Activated naive CD8-positive, alpha-beta T cell treated with anti-CD3 and anti-CD28 coated beads, Interleukin-2, amount 10 ng/mL, durations not matched to agents 7 days and 5 days (primary cell): ENCODE measurements around the gene IRF2. TPM values are rescaled to one million over a fixed set of nuclear protein-coding genes. Genes with fewer than 3 reads are reported as not detected.

Source experiments
- ATAC-seq: fragments of 150-1000 bp; cut with Tn5 transposase; one replicate; pipeline ENCODE4 v1.10.0; 2021; ENCODE audit warnings: low read depth, moderate library complexity
- POLR2A ChIA-PET: fragments of 350-600 bp; sonication (Branson Sonifier 250); formaldehyde crosslinking; loops from one replicate; lab custom pipeline; 2021; ENCODE audit warnings: antibody characterized with exemption; lab: Charles Lee
- DNase-seq: peaks from one replicate; pipeline ENCODE4 v3.0.0; 2021
- H3K27ac Mint-ChIP-seq: one replicate; pipeline ENCODE4 v1.8.0; 2022; ENCODE audit warnings: mild to moderate bottlenecking, mixed read lengths
- H3K27me3 Mint-ChIP-seq: one replicate; pipeline ENCODE4 v1.8.0; 2022; ENCODE audit warnings: mild to moderate bottlenecking, moderate library complexity, mixed read lengths
- H3K36me3 Mint-ChIP-seq: one replicate; pipeline ENCODE4 v1.8.0; 2021; ENCODE audit warnings: mild to moderate bottlenecking, mixed read lengths
- H3K4me1 Mint-ChIP-seq: one replicate; pipeline ENCODE4 v1.8.0; 2021; ENCODE audit warnings: mixed read lengths
- H3K4me3 Mint-ChIP-seq: one replicate; pipeline ENCODE4 v1.8.0; 2022; ENCODE audit warnings: mild to moderate bottlenecking, moderate library complexity, mixed read lengths
- H3K9me3 Mint-ChIP-seq: one replicate; pipeline ENCODE4 v1.8.0; 2021; ENCODE audit warnings: mixed read lengths
- total RNA-seq, 2 experiments: library from RNA; stranded (reverse); gene quantifications; one replicate each; pipeline ENCODE4 v1.2.3, GENCODE V29; 2021

The IRF2 gene
- total RNA-seq, 2 experiments from 2014 or later: 72.0 to 73.2 TPM

DNA sequence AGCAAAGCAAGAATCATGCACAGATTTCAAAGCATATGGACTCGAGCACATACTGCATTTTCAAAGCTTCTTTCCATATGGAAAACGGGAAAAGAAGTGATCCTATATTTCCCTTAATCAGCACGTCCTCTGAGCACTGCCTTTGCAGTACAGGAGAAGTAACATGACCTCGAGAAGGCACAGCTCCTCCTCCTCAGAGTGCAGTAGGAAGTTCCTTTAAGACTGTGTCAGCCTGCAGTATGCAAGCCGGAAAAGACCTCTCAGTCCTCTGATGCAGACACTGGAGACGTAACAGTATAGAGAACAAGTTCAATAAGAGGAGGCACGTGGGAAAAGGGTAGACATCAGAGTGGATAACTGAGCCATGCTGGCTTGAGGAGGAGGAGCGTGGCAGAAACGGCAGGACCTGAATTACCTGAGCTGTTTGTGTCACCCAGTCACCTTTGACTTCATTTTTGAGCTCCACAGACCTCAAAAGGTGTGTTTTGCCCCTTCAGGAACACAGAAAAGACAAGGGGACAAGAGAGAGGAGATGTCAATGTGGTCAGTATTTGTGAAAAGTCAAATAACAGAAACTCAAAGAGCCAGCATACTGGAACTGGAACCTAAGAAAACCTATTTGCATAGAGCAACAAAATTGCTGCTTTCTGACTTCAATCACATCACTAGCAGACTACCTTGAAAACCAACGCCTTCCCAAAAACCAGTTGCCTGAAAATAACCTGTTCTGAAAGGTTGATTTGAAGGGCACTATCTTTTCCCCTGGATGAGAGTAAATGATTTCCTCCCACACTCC, 20.8 kb downstream of the IRF2 start:
- Mint-ChIP-seq H3K4me3 (peak overlapping the region; percentile 67), H3K27ac (peak overlapping the region; percentile 87)
- no peak for DNase-seq

DNA sequence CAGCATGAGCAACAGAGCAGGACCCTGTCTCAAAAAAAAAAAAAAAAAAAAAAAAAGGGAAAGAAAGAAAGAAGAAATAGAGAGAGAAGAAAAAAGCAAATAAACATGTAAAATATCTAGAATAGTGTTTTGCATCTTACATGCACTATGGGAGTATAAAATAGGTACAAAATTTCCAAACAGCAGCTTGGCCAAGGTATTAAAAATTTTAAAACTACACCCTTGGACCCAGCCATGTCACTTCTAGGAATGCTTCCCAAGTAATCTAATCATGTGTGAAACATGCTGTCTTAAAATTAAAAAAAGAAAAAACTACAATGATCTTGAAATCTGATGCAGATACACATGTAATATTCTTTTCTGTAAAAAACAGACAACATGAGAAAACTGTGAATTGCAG, 21.6 kb downstream of the IRF2 start:
- POLR2A ChIA-PET: interaction anchor here (0.9 to 2.3 kb wide), 5 partner anchors 12 to 85 kb away, joined by 3 to 12 read pairs (median 4); partner anchors contain the start of gene IRF2
- H3K4me1 Mint-ChIP-seq: peaks cover 59% of the 10 kb centered on the region
- H3K36me3 Mint-ChIP-seq: peaks cover 30% of the 10 kb centered on the region
- peak overlapping the region; percentile 64 for H3K27ac Mint-ChIP-seq
- no peaks in the 10 kb centered on the region for H3K9me3 Mint-ChIP-seq
- H3K27me3 Mint-ChIP-seq: no peaks in the 10 kb centered on the region
- DNase-seq: no peak
- no peak overlapping the region for H3K4me3 Mint-ChIP-seq
- no peak for ATAC-seq

More for the DNA sequence above, 20.8 kb downstream of the IRF2 start:
- H3K36me3 Mint-ChIP-seq: peaks cover 32% of the 10 kb centered on the region
- no peaks in the 10 kb centered on the region for H3K9me3 Mint-ChIP-seq
- POLR2A ChIA-PET: interaction anchor here (0.9 to 2.3 kb wide), 5 partner anchors 11 to 84 kb away, joined by 3 to 12 read pairs (median 4); partner anchors contain the start of gene IRF2
- peaks cover 58% of the 10 kb centered on the region for H3K4me1 Mint-ChIP-seq
- H3K27me3 Mint-ChIP-seq: no peaks in the 10 kb centered on the region
- peak; percentile 97 for ATAC-seq

DNA sequence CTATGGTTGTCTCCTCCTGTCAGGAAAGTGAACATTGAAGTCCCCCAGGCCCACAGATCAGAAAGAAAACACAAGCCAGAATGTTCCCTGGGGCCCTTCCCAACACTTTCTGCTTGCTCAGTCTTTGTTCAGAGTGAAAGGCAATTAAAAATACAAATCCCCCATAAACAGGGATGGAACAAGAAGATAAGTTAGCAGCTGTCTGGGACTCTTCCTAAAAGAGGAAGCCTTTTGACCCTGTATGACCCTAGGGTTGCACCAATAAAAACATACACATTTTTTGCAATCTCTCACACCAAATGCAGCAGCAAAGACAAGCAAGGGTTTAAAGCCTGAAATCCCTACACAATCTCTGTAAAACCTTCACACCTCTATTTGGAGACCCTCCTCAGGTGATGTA, 22.6 kb downstream of the IRF2 start:
- Mint-ChIP-seq H3K36me3 (peaks cover 32% of the 10 kb centered on the region), H3K27me3 (no peaks in the 10 kb centered on the region), H3K4me3 (no peak overlapping the region), H3K27ac (peak overlapping the region; percentile 57), H3K4me1 (peaks cover 62% of the 10 kb centered on the region), H3K9me3 (no peaks in the 10 kb centered on the region)
- POLR2A ChIA-PET: no interaction called here
- DNase-seq (no peak), ATAC-seq (no peak)

DNA sequence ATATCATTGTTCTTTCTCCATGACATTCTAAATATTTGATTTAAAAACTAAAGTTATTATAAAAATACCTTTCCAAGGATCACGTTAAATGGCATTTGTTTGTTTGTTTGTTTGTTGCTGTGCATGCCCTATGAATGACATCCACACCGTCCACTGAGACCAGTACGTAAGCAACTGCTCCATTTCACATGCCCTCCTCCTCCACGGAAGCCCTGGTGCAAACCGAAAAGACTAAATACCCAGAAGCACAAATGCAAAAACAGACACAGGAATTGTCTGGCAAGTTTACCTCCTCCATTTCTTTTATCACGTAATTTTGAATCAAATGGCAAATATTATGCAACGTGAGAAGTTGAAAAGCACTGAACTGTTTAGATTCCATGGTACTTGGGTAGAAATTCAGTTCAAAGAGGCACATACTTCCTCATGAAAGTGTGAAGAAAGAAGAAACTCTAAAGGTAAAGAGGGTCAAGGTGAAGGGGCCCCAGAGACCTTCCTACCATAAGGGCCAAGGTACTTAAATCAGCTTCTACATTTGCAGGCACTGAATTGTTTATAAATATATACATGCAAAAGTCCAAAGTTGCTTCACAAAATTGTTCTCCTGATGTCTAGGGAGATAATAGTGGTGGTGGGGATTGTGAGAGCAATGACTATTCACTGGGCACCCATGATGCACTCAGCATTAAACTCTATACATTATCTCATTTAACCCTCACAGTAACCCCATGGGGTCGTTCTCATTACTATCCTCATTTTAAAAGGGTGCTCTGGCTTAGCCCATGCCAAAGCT, 23.4 kb downstream of the IRF2 start:
- Mint-ChIP-seq H3K36me3 (peaks cover 32% of the 10 kb centered on the region), H3K4me1 (peaks cover 65% of the 10 kb centered on the region), H3K27me3 (no peaks in the 10 kb centered on the region), H3K27ac (no peak overlapping the region), H3K4me3 (no peak overlapping the region), H3K9me3 (no peaks in the 10 kb centered on the region)
- ATAC-seq (no peak), DNase-seq (no peak)
- POLR2A ChIA-PET: no interaction called here

DNA sequence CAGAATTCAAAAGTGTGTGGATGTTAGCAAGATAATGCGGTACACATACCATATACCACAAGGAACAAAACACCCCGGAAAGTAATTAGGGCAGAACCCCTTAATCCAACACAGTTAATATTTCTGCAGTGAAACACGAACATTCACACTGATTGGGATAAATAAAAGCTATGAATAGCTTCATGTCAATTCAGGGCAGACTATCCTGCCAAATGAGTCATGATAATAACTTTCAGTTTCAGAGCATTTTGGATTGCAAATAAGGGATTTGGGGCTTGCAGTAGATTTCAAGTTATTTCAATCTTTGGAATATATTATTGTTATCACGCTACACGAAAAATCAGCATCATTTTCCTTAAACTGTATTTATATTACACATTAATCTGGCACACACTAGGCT, 24.3 kb downstream of the IRF2 start:
- Mint-ChIP-seq H3K27me3 (no peaks in the 10 kb centered on the region), H3K4me1 (peaks cover 67% of the 10 kb centered on the region), H3K9me3 (no peaks in the 10 kb centered on the region), H3K36me3 (peaks cover 27% of the 10 kb centered on the region), H3K27ac (peak overlapping the region; percentile 13), H3K4me3 (peak overlapping the region; percentile 43)
- ATAC-seq (no peak), DNase-seq (no peak)
- POLR2A ChIA-PET: interaction anchor here (3.3 kb wide), 1 partner anchor 25 kb away, joined by 19 read pairs; the partner anchor contains the start of gene IRF2

DNA sequence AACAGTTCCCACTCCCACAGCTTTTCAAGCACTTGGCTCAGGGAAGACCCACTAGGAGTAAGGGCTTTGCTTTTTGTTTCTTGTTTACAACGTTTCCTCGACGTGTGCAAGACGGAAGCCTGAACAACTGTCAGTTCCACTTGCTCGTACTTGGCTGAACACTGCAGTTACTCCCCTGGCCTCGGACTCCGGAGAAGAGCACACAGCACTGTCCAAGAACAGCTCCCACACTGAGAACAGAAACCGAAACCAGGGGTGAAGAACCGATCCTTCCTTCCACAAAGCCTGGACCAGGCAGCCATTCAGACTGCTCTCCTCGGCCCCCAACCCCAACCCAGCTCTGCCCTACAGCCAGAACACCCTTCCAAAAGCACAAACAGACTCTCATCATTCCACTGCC, 25.5 kb downstream of the IRF2 start:
- POLR2A ChIA-PET: interaction anchor here (0.6 to 3.3 kb wide), 3 partner anchors 23 to 87 kb away, joined by 3 to 19 read pairs (median 4); partner anchors contain the start of gene IRF2
- Mint-ChIP-seq H3K4me3 (peak overlapping the region; percentile 82), H3K36me3 (peaks cover 30% of the 10 kb centered on the region), H3K27me3 (no peaks in the 10 kb centered on the region), H3K27ac (peak overlapping the region; percentile 83), H3K9me3 (no peaks in the 10 kb centered on the region), H3K4me1 (peaks cover 64% of the 10 kb centered on the region)
- ATAC-seq: peak; percentile 46
- no peak for DNase-seq

DNA sequence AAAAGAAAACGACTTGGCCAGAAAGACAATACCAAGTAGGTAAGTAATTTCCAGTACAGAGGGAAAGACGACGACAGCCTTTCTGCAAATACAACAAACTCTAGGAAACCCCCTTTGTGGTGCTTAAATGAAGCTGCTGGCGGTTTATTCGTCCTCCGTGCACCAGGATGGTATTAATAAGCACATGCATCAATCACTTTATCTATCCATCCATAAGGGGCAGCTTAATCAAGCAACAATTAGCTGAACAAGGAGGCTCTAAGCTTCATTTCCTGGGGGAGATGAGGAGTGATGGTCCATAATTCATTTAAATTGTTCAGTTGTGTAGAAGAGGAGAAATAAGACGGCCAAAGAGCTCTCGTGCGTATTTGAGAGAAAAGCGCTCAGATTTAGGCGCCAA, 26.2 kb downstream of the IRF2 start:
- no peaks in the 10 kb centered on the region for H3K27me3 Mint-ChIP-seq
- peaks cover 63% of the 10 kb centered on the region for H3K4me1 Mint-ChIP-seq
- H3K4me3 Mint-ChIP-seq: peak overlapping the region; percentile 82
- peaks cover 36% of the 10 kb centered on the region for H3K36me3 Mint-ChIP-seq
- DNase-seq (no peak), ATAC-seq (no peak)
- H3K27ac Mint-ChIP-seq: peak overlapping the region; percentile 83
- no peaks in the 10 kb centered on the region for H3K9me3 Mint-ChIP-seq
- POLR2A ChIA-PET: interaction anchor here (1.5 to 3.3 kb wide), 2 partner anchors 27 to 31 kb away, joined by 3 to 19 read pairs; partner anchors contain the start of gene IRF2

DNA sequence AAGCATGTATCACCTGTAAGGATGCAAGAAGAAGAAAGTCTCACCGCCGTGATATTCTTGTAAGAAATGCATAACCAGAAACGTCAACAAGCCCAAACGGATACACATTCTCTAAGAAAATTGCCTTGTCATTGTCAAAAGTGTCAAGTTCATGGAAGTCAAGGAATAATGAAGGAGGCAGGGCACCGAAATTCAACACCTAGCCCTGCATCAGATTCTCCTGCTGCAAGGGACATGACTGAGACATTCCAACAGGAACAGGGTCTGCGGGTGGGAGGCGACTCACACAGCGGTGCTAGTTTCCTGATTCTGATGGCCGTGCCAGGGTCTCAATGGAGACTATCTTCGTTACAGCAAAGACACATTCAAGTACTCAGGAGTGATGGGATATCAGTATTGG, 26.7 kb downstream of the IRF2 start:
- H3K4me3 Mint-ChIP-seq: peak overlapping the region; percentile 82
- POLR2A ChIA-PET: interaction anchor here (1.5 to 3.3 kb wide), 2 partner anchors 27 to 30 kb away, joined by 3 to 19 read pairs; partner anchors contain the start of gene IRF2
- peaks cover 36% of the 10 kb centered on the region for H3K36me3 Mint-ChIP-seq
- DNase-seq: no peak
- no peaks in the 10 kb centered on the region for H3K27me3 Mint-ChIP-seq
- H3K9me3 Mint-ChIP-seq: no peaks in the 10 kb centered on the region
- no peak for ATAC-seq
- H3K27ac Mint-ChIP-seq: peak overlapping the region; percentile 83
- H3K4me1 Mint-ChIP-seq: peaks cover 66% of the 10 kb centered on the region

DNA sequence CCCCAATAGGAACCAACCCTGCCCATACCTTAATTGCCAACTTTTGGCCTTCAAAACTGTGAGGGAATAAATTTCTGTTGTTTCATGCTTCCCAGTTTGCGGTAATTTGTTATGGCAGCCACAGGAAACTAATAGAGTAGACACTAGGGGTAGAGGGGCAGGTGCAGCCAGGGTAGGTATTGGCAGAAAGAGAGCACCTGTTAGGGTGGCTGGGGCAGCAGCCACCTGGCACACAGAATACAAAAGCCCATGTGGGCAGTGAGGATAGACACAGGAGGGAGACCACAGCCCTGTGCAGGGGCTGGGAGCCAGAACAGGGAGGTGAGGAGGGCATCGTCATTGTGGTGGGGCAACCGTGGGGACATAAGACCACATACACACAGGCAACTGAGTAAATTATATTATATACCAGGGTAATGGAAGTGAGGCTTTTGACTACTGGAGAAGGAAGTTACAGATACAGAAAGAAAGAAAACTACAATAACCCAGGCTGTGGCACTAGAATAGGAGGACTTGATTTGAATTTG, 28.2 kb downstream of the IRF2 start:
- Mint-ChIP-seq H3K4me3 (no peak overlapping the region), H3K36me3 (peaks cover 29% of the 10 kb centered on the region), H3K27me3 (no peaks in the 10 kb centered on the region), H3K9me3 (no peaks in the 10 kb centered on the region), H3K4me1 (peaks cover 65% of the 10 kb centered on the region), H3K27ac (no peak overlapping the region)
- no peak for DNase-seq
- POLR2A ChIA-PET: no interaction called here
- ATAC-seq: no peak

DNA sequence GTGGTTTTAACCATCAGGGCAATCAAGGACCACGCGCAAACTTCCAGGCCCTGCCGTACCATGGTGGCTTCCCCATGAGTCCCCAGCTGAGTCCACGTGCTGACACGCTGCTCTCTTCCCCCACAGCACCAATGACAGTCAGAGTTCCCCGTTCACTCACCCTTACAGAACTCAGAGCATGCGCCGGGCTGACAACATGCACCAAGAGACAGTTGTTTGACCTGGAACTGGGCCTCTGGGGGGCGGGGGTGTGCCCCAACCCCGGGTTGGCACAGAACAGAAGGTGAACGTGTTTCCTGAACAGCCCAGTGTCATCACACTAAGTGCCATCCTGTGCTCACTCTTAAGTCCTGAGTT, 29.4 kb downstream of the IRF2 start:
- H3K4me1 Mint-ChIP-seq: peaks cover 71% of the 10 kb centered on the region
- no peak overlapping the region for H3K27ac Mint-ChIP-seq
- H3K36me3 Mint-ChIP-seq: peaks cover 32% of the 10 kb centered on the region
- H3K27me3 Mint-ChIP-seq: no peaks in the 10 kb centered on the region
- DNase-seq (no peak), ATAC-seq (peak; percentile 34)
- H3K4me3 Mint-ChIP-seq: peak overlapping the region; percentile 9
- POLR2A ChIA-PET: interaction anchor here (0.6 kb wide), 1 partner anchor 29 kb away, joined by 4 read pairs; no protein-coding TSS in a partner anchor
- H3K9me3 Mint-ChIP-seq: no peaks in the 10 kb centered on the region

DNA sequence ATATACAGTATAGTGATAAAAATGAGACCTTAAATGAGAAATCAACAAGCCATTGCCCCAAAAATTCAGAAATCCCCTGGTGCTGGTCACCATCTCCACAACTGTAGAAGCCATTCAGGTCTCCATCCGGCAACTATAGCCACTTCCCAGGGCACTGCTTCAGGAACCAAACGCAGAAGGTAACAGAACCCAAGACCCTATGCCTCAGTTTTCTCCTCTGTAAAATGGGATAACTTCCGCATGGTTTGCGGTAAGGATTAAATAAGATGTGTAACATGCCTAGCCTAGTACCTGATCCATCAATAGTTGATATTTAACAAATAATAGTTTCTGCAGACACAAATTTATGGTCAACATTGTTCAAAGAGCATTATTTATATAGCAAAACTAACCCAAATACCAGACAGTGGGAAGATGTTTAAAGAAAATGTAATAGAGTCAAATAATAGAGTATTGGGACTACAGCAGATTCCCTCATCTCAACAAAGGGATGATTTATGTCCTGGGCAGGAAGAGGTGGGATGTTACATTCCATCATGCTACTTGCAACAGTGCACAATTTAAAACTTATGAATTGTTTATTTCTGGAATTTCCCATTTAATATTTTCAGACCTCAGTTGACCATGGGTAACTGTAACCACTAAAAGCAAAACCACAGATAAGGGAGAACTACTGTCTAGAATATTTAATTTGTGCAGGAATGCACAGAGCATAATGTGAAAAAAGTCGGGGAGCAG, 30.0 kb downstream of the IRF2 start:
- H3K9me3 Mint-ChIP-seq: no peaks in the 10 kb centered on the region
- POLR2A ChIA-PET: no interaction called here
- DNase-seq (no peak), ATAC-seq (no peak)
- no peaks in the 10 kb centered on the region for H3K27me3 Mint-ChIP-seq
- peaks cover 69% of the 10 kb centered on the region for H3K4me1 Mint-ChIP-seq
- H3K4me3 Mint-ChIP-seq: peak overlapping the region; percentile 9
- H3K36me3 Mint-ChIP-seq: peaks cover 32% of the 10 kb centered on the region
- peak overlapping the region; percentile 7 for H3K27ac Mint-ChIP-seq

DNA sequence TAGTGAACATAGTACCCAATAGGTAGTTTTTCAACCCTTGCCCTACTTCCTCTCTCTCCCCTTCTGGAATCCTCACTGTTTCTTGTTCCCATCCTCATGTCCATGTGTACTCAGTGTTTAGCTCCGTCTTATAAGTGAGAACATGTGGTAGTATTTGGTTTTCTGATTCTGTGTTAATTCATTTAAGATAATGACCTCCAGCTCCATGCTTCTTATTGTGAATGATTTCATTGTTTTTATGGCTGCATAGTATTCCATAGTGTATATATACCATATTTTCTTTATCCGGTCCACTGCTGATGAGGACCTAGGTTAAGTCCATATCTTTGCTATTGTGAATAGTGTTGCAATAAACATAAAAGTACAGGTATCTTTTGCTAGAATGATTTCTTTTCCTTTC, 31.0 kb downstream of the IRF2 start:
- H3K27ac Mint-ChIP-seq: no peak overlapping the region
- no peak for ATAC-seq
- POLR2A ChIA-PET: no interaction called here

DNA sequence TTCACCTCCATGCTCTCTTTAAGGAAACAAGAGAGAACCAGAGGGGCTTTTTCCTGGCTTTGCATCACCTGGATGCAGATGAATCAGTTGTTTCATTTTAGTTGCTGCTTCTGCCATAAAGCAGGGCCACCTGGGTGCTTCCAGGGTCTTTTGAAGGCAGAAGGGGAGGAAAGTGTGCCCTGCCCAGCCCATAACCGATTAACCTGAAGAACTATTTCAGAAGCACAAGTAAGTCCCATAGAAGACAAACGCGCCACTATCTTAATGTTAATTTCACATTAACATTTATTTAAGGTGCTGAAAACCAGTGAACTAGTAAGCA, 32.1 kb downstream of the IRF2 start:
- no peak overlapping the region for H3K4me3 Mint-ChIP-seq
- H3K36me3 Mint-ChIP-seq: peaks cover 22% of the 10 kb centered on the region
- DNase-seq (no peak), ATAC-seq (no peak)
- H3K4me1 Mint-ChIP-seq: peaks cover 64% of the 10 kb centered on the region
- H3K27ac Mint-ChIP-seq: peak overlapping the region; percentile 20
- POLR2A ChIA-PET: no interaction called here
- no peaks in the 10 kb centered on the region for H3K9me3 Mint-ChIP-seq
- H3K27me3 Mint-ChIP-seq: no peaks in the 10 kb centered on the region

More for the DNA sequence above, 31.0 kb downstream of the IRF2 start:
- H3K27me3 Mint-ChIP-seq: no peaks in the 10 kb centered on the region
- no peak for DNase-seq
- peaks cover 65% of the 10 kb centered on the region for H3K4me1 Mint-ChIP-seq
- H3K9me3 Mint-ChIP-seq: no peaks in the 10 kb centered on the region
- H3K4me3 Mint-ChIP-seq: no peak overlapping the region
- H3K36me3 Mint-ChIP-seq: peaks cover 26% of the 10 kb centered on the region
